Neural crest cell (in vitro differentiated cells): Measurements from ENCODE around the gene ST7. TPM values are rescaled to one million over a fixed set of nuclear protein-coding genes. Genes with fewer than 3 reads are reported as not detected.

Experiments
- DNase-seq: peaks from one replicate; pipeline ENCODE4 v3.0.0; 2021; ENCODE audit warnings: low read depth, mixed read lengths, low spot score
- H3K27ac Mint-ChIP-seq: one replicate; pipeline ENCODE4 v1.8.0; 2021; ENCODE audit warnings: mild to moderate bottlenecking, mixed read lengths; ENCODE audit not compliant: unreplicated experiment
- H3K27me3 Mint-ChIP-seq: 2 replicates; pipeline ENCODE4 v1.8.0; 2021; ENCODE audit warnings: low read depth, mild to moderate bottlenecking, mixed read lengths
- H3K36me3 Mint-ChIP-seq: 2 replicates; pipeline ENCODE4 v1.8.0; 2021; ENCODE audit warnings: low read depth, mild to moderate bottlenecking, mixed read lengths
- H3K4me1 Mint-ChIP-seq: 2 replicates; pipeline ENCODE4 v1.8.0; 2021; ENCODE audit warnings: mixed read lengths
- H3K4me3 Mint-ChIP-seq: one replicate; pipeline ENCODE4 v1.8.0; 2021; ENCODE audit warnings: mild to moderate bottlenecking, mixed read lengths
- H3K9me3 Mint-ChIP-seq: 2 replicates; pipeline ENCODE4 v1.8.0; 2021; ENCODE audit warnings: mixed read lengths
- CTCF ChIP-seq: fragments of 200-600 bp; sonication (generic); conservative IDR thresholded peaks from 2 replicates; pipeline ENCODE4 v1.5.0; 2021; ENCODE audit warnings: antibody characterized with exemption, mild to moderate bottlenecking
- total RNA-seq: library from RNA; stranded (reverse); gene quantifications from 2 replicates; pipeline ENCODE4 v1.2.1, GENCODE V29; 2021

The ST7 gene
- total RNA-seq, 1 donor from 2014 or later: 22.4 TPM

- Mint-ChIP-seq H3K9me3 (peaks cover 9% of the 10 kb centered on the region), H3K27me3 (no peaks in the 10 kb centered on the region), H3K4me3 (no peak overlapping the region), H3K4me1 (peaks cover 6% of the 10 kb centered on the region), H3K27ac (no peak overlapping the region), H3K36me3 (peaks cover 12% of the 10 kb centered on the region)
- no peak for TF ChIP-seq CTCF
- no peak for DNase-seq
These were observed 158.2 kb downstream of the ST7 start for GRCh38 chr7:117111535-117111934.

GRCh38 chr7:117112640-117113039 is 159.3 kb downstream of the ST7 start:
- TF ChIP-seq CTCF: no peak
- Mint-ChIP-seq H3K36me3 (peaks cover 10% of the 10 kb centered on the region), H3K4me3 (no peak overlapping the region), H3K27me3 (no peaks in the 10 kb centered on the region), H3K9me3 (peaks cover 9% of the 10 kb centered on the region), H3K27ac (no peak overlapping the region), H3K4me1 (peaks cover 6% of the 10 kb centered on the region)
- DNase-seq: no peak

DNA sequence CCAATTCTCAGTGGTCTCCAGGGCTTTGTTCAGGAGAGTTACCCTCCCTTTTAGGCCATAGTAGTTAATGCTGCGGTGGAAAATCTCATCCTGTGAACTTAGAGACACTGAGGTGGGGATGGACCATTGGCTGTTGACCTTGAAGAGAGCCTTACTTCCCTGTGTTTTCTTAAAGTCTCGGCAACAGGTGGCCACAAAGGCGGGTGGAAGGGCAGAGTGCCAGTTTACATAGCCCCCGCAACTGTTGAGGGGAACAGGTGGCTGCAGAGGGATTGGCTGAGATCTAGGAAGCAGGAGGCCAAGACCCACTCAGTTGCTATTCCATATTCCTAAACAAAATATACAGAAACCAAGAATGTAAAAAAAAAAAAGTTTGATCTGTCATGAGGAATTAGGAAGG is 160.6 kb downstream of the ST7 start:
- TF ChIP-seq CTCF: no peak
- Mint-ChIP-seq H3K36me3 (peaks cover 2% of the 10 kb centered on the region), H3K9me3 (peaks cover 2% of the 10 kb centered on the region), H3K4me3 (no peak overlapping the region), H3K27ac (no peak overlapping the region), H3K4me1 (peaks cover 6% of the 10 kb centered on the region), H3K27me3 (no peaks in the 10 kb centered on the region)
- no peak for DNase-seq

- H3K27me3 Mint-ChIP-seq: no peaks in the 10 kb centered on the region
- DNase-seq: no peak
- H3K36me3 Mint-ChIP-seq: no peaks in the 10 kb centered on the region
- H3K27ac Mint-ChIP-seq: no peak overlapping the region
- peaks cover 6% of the 10 kb centered on the region for H3K4me1 Mint-ChIP-seq
- H3K4me3 Mint-ChIP-seq: no peak overlapping the region
- no peaks in the 10 kb centered on the region for H3K9me3 Mint-ChIP-seq
- TF ChIP-seq CTCF: no peak
These were observed 161.0 kb downstream of the ST7 start for GRCh38 chr7:117114272-117114671.

GRCh38 chr7:117116211-117116610 is 162.9 kb downstream of the ST7 start:
- Mint-ChIP-seq H3K4me3 (no peak overlapping the region), H3K9me3 (no peaks in the 10 kb centered on the region), H3K4me1 (peaks cover 6% of the 10 kb centered on the region), H3K27me3 (no peaks in the 10 kb centered on the region), H3K27ac (no peak overlapping the region), H3K36me3 (no peaks in the 10 kb centered on the region)
- TF ChIP-seq CTCF: no peak
- DNase-seq: no peak

DNA sequence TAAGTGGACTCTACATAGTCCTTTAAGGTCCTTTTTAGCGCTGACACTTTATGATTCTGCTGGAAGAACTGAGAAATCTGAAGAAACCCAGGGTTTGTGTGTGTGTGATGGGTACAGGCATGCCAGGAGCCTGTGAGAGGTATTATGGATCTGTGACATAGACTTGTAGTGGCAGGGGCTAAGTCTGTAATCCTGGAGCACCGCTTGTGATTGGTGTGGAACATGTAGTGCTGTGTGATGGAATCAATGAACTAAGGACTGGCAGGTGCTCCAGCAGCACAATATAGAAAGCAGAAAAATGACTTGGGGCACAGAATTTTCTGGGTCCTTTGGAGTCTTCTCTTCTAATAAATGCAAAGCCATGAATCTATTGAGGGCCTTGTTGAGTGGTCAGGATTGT is 163.9 kb downstream of the ST7 start:
- no peaks in the 10 kb centered on the region for H3K36me3 Mint-ChIP-seq
- no peak overlapping the region for H3K27ac Mint-ChIP-seq

More for the DNA sequence above, 163.9 kb downstream of the ST7 start:
- H3K4me1 Mint-ChIP-seq: peaks cover 6% of the 10 kb centered on the region
- H3K4me3 Mint-ChIP-seq: no peak overlapping the region
- no peak for DNase-seq
- TF ChIP-seq CTCF: no peak
- H3K27me3 Mint-ChIP-seq: no peaks in the 10 kb centered on the region
- no peaks in the 10 kb centered on the region for H3K9me3 Mint-ChIP-seq
